ENCODE measurements around the gene USP20.

The USP20 gene

GRCh38 chr9:129823935-129824601 is 11.2 kb upstream of the USP20 start, which contains the start of gene TOR1A:
TOR1A (minus strand) TSS chr9:129824136; CDS start chr9:129824085, 51 bp downstream.
- DNase-seq, result peak; percentile 94

- no peak for DNase-seq
Measured at GRCh38 chr9:129826344-129826743, 8.9 kb upstream of the USP20 start.

- no peak for DNase-seq
Measured at GRCh38 chr9:129826759-129827158, 8.5 kb upstream of the USP20 start.

GRCh38 chr9:129828051-129828450 is 7.2 kb upstream of the USP20 start:
- no peak for DNase-seq

GRCh38 chr9:129828969-129829368 is 6.3 kb upstream of the USP20 start:
- DNase-seq, result no peak

GRCh38 chr9:129832982-129833381 is 2.3 kb upstream of the USP20 start:
- DNase-seq, result no peak

- peak; percentile 71 for DNase-seq
Measured at GRCh38 chr9:129834489-129835127, 650 bp upstream of the USP20 start.

GRCh38 chr9:129835860-129836223 is 584 bp downstream of the USP20 start:
- no peak for DNase-seq

- peak; percentile 70 for DNase-seq
Measured at GRCh38 chr9:129836311-129837007, 1.2 kb downstream of the USP20 start.

- DNase-seq, result no peak
Measured at GRCh38 chr9:129838707-129839259, 3.5 kb downstream of the USP20 start.

GRCh38 chr9:129839324-129840023 is 4.2 kb downstream of the USP20 start:
- no peak for DNase-seq

GRCh38 chr9:129840034-129840433 is 4.8 kb downstream of the USP20 start:
- DNase-seq, result no peak

GRCh38 chr9:129841071-129841470 is 5.8 kb downstream of the USP20 start:
- DNase-seq, result no peak

- DNase-seq, result no peak
Measured at GRCh38 chr9:129845373-129845772, 10.1 kb downstream of the USP20 start.

GRCh38 chr9:129848712-129849441 is 13.6 kb downstream of the USP20 start:
- no peak for DNase-seq

- DNase-seq, result no peak
Measured at GRCh38 chr9:129849901-129850300, 14.6 kb downstream of the USP20 start.

GRCh38 chr9:129850821-129851550 is 15.7 kb downstream of the USP20 start:
- DNase-seq, result no peak

GRCh38 chr9:129851821-129852220 is 16.6 kb downstream of the USP20 start:
- DNase-seq, result no peak

GRCh38 chr9:129852579-129852978 is 17.3 kb downstream of the USP20 start:
- no peak for DNase-seq

GRCh38 chr9:129853614-129854013 is 18.4 kb downstream of the USP20 start:
- DNase-seq, result no peak

- DNase-seq, result no peak
Measured at GRCh38 chr9:129854588-129855110, 19.4 kb downstream of the USP20 start.

Data from activated CD8-positive, alpha-beta memory T cell treated with anti-CD3 and anti-CD28 coated beads, Interleukin-2, amount 50 U/mL, for 48 hours (primary cell).